KMS-11 (cell line): ENCODE measurements around the gene FTCDNL1.

Experiments used
- H2AFZ ChIP-seq: fragments of 200-600 bp; sonication (generic); 2 replicates; pipeline ENCODE4 v1.6.1; 2016; ENCODE audit warnings: antibody characterized with exemption, mixed run types, low read depth
- H3K27ac ChIP-seq: fragments of 200-600 bp; sonication (generic); 2 replicates; pipeline ENCODE4 v1.6.1; 2016; ENCODE audit warnings: mild to moderate bottlenecking, mixed run types
- H3K27me3 ChIP-seq: fragments of 200-600 bp; sonication (generic); 2 replicates; pipeline ENCODE4 v1.6.1; 2017; ENCODE audit warnings: mild to moderate bottlenecking, low read depth, mixed run types, moderate library complexity; ENCODE audit not compliant: insufficient read depth
- H3K36me3 ChIP-seq: fragments of 200-600 bp; sonication (generic); 2 replicates; pipeline ENCODE4 v1.6.1; 2017; ENCODE audit warnings: mild to moderate bottlenecking, mixed run types; ENCODE audit not compliant: insufficient read depth
- H3K4me1 ChIP-seq: fragments of 200-600 bp; sonication (generic); 2 replicates; pipeline ENCODE4 v1.6.1; 2016; ENCODE audit warnings: mild to moderate bottlenecking, low read depth, mixed run types; ENCODE audit not compliant: poor library complexity, severe bottlenecking
- H3K4me2 ChIP-seq: fragments of 200-600 bp; sonication (generic); 2 replicates; pipeline ENCODE4 v1.7.0; 2016; ENCODE audit warnings: mild to moderate bottlenecking, mixed run types
- H3K4me3 ChIP-seq: fragments of 200-600 bp; sonication (generic); IDR thresholded peaks from 2 replicates; pipeline ENCODE4 v1.6.1; 2017; ENCODE audit warnings: low read depth, low read length, mixed read lengths; ENCODE audit not compliant: insufficient read depth
- H3K79me2 ChIP-seq: fragments of 200-600 bp; sonication (generic); 2 replicates; pipeline ENCODE4 v1.6.1; 2016; ENCODE audit warnings: low read depth, mixed run types; ENCODE audit not compliant: insufficient read depth
- H3K9ac ChIP-seq: fragments of 200-600 bp; sonication (generic); 2 replicates; pipeline ENCODE4 v1.6.1; 2016; ENCODE audit warnings: mild to moderate bottlenecking, mixed run types
- H4K20me1 ChIP-seq: fragments of 200-600 bp; sonication (generic); 2 replicates; pipeline ENCODE4 v1.6.1; 2016; ENCODE audit warnings: mild to moderate bottlenecking, mixed run types; ENCODE audit not compliant: insufficient read depth
- CTCF ChIP-seq: fragments of 200-600 bp; sonication (generic); conservative IDR thresholded peaks from 2 replicates; pipeline ENCODE4 v1.6.1; 2017; ENCODE audit warnings: low read depth, mild to moderate bottlenecking, antibody characterized with exemption, low read length, moderate library complexity, mixed read lengths

FTCDNL1 gene

DNA sequence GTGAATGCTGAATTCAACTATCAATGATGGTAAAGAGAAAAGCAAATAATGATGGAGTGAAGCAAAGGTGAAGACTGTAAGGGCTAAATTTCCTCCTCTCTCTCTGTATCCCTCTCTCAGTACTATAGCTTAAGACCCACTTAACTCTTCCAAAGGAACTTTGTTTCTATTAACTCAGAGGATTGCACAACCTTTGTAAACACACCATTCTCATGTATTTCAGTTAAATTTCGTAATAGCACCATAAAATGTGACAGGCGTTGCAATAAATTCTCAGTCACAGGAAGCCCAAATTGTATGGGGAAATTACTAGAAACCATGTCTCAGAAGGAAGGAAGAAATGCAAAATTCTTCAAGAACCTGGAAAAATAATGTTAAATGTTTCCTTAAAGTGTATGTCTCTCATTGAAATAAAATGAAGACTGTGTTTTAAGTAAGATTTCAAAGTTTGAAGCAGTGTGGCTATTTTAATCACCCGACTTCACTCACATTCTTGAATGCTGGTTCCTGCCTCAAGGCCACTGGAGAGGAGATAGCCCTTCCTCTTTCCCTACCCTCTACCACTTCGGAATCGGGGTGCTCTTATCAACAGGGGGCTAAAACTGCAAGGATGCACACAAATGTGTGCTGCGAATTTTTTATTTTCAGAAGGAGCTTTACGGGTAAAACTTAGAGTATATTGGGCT lies 112.1 kb downstream of the FTCDNL1 start:
- no peak overlapping the region for H3K4me3 ChIP-seq
- H4K20me1 ChIP-seq: no peaks in the 10 kb centered on the region
- H3K9ac ChIP-seq: no peak overlapping the region
- no peak overlapping the region for H3K27ac ChIP-seq
- no peaks in the 10 kb centered on the region for H3K27me3 ChIP-seq
- no peak overlapping the region for H2AFZ ChIP-seq
- no peak for TF ChIP-seq CTCF
- no peaks in the 10 kb centered on the region for H3K36me3 ChIP-seq
- no peaks in the 10 kb centered on the region for H3K79me2 ChIP-seq
- H3K4me1 ChIP-seq: peaks cover 6% of the 10 kb centered on the region
- no peak overlapping the region for H3K4me2 ChIP-seq

DNA sequence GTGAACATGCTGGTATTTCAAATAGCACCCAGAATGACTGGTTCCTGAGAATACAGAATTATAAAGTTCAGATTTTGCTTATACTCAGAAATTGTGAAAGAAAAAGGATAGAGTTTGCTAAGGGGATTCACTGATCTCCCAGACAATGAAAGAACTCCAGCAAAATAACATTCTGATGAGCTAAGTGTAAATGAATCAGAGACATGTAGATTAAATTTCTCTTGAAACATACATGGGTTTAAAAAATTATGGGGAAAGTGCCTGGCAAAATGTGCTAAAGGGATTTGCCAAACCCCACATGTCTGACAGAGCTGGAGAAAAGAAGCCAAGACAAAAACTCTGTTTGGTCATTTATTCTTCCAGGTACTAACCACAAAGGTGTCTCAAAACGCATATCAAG lies 116.3 kb downstream of the FTCDNL1 start:
- TF ChIP-seq CTCF: no peak
- Histone ChIP-seq H3K27ac (no peak overlapping the region), H3K4me1 (peaks cover 2% of the 10 kb centered on the region), H3K27me3 (no peaks in the 10 kb centered on the region), H3K36me3 (no peaks in the 10 kb centered on the region), H3K4me3 (no peak overlapping the region), H4K20me1 (no peaks in the 10 kb centered on the region), H3K79me2 (no peaks in the 10 kb centered on the region), H2AFZ (no peak overlapping the region), H3K4me2 (no peak overlapping the region), H3K9ac (no peak overlapping the region)

GRCh38 chr2:199734011-199734410 lies 117.0 kb downstream of the FTCDNL1 start:
- Histone ChIP-seq H3K79me2 (no peaks in the 10 kb centered on the region), H3K4me1 (no peaks in the 10 kb centered on the region), H3K9ac (no peak overlapping the region), H3K4me3 (no peak overlapping the region), H4K20me1 (no peaks in the 10 kb centered on the region), H3K36me3 (no peaks in the 10 kb centered on the region), H3K27me3 (no peaks in the 10 kb centered on the region), H2AFZ (no peak overlapping the region), H3K27ac (no peak overlapping the region), H3K4me2 (no peak overlapping the region)
- no peak for TF ChIP-seq CTCF

DNA sequence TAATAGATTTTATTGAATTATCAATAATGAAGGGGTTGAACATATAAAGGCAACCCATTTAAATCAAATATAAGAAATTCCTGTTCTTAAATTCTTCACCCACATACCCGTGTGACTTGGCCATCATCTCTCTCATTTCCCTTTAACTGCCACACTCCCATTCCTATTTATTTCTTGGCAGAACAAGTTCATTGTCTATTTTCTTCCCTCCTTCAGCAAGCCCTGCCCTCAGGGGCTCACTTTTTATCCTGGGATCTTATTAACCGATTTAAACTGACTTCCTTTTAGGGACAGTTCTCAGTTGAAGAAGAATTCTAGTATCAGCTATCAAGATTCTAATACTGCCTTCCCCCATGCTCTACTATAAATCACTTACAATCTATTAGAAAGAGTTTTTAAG lies 123.2 kb downstream of the FTCDNL1 start:
- no peaks in the 10 kb centered on the region for H3K27me3 ChIP-seq
- no peak overlapping the region for H3K4me2 ChIP-seq
- H3K79me2 ChIP-seq: no peaks in the 10 kb centered on the region
- no peak overlapping the region for H2AFZ ChIP-seq
- no peak overlapping the region for H3K4me3 ChIP-seq
- no peaks in the 10 kb centered on the region for H3K4me1 ChIP-seq
- no peak for TF ChIP-seq CTCF
- H3K27ac ChIP-seq: no peak overlapping the region
- no peaks in the 10 kb centered on the region for H4K20me1 ChIP-seq
- no peaks in the 10 kb centered on the region for H3K36me3 ChIP-seq
- no peak overlapping the region for H3K9ac ChIP-seq
